Fibroblast of lung (primary cell): ENCODE measurements around the gene PRKCA. TPM values are rescaled to one million over a fixed set of nuclear protein-coding genes. Genes with fewer than 3 reads are reported as not detected.
A peak's percentile ranks its signal among the peaks of the same experiment; 100 is the strongest.

Experiments
- DNase-seq, 2 donors: peaks; one replicate each; pipeline versions ENCODE4 v3.0.0 to v3.0.0-alpha.2; 2010; ENCODE audit warnings: low read depth in 2 of 2
- H2AFZ ChIP-seq: 2 replicates; pipeline ENCODE4 v1.5.1; 2012; ENCODE audit warnings: low read length, control low read depth, inconsistent platforms
- H3K27ac ChIP-seq: 2 replicates; pipeline ENCODE4 v1.5.1; 2011; ENCODE audit warnings: low read length, control low read depth; ENCODE audit not compliant: insufficient read depth
- H3K27me3 ChIP-seq: 2 replicates; pipeline ENCODE4 v1.5.1; 2011; ENCODE audit warnings: mild to moderate bottlenecking, low read length; ENCODE audit not compliant: control insufficient read depth, insufficient read depth
- H3K36me3 ChIP-seq: 2 replicates; pipeline ENCODE4 v1.5.1; 2011; ENCODE audit warnings: low read length; ENCODE audit not compliant: control insufficient read depth, insufficient read depth
- H3K4me1 ChIP-seq: 2 replicates; pipeline ENCODE4 v1.5.1; 2011; ENCODE audit warnings: low read length; ENCODE audit not compliant: control insufficient read depth, insufficient read depth; ENCODE audit errors: extremely low read depth
- H3K4me2 ChIP-seq: 2 replicates; pipeline ENCODE4 v1.5.1; 2011; ENCODE audit warnings: low read length, control low read depth; ENCODE audit not compliant: insufficient read depth; ENCODE audit errors: extremely low read depth
- H3K4me3 ChIP-seq, 4 experiments: fragments of 200-600 bp in 1 of 4; sonication (generic) in 1 of 4; replicated peaks in 1 of 4; 2 replicates each; pipeline ENCODE4 v1.5.1; 2011 to 2016; ENCODE audit warnings: low read length in 4 of 4, low read depth in 3 of 4, mild to moderate bottlenecking in 3 of 4, control low read depth in 2 of 4, inconsistent platforms in 1 of 4, mixed read lengths in 1 of 4; ENCODE audit not compliant: insufficient read depth in 1 of 4; ENCODE audit errors: control extremely low read depth in 1 of 4
- H3K79me2 ChIP-seq: 2 replicates; pipeline ENCODE4 v1.5.1; 2012; ENCODE audit warnings: mild to moderate bottlenecking, low read length, inconsistent platforms; ENCODE audit not compliant: control insufficient read depth, insufficient read depth
- H3K9ac ChIP-seq: 2 replicates; pipeline ENCODE4 v1.5.1; 2011; ENCODE audit warnings: mild to moderate bottlenecking, low read length, control low read depth; ENCODE audit not compliant: insufficient read depth
- H3K9me3 ChIP-seq: 2 replicates; pipeline ENCODE4 v1.5.1; 2012; ENCODE audit warnings: low read depth, low read length; ENCODE audit not compliant: control insufficient read depth, insufficient read depth
- H4K20me1 ChIP-seq: 2 replicates; pipeline ENCODE4 v1.5.1; 2011; ENCODE audit warnings: low read length; ENCODE audit not compliant: control insufficient read depth, insufficient read depth; ENCODE audit errors: extremely low read depth
- CTCF ChIP-seq, 2 donors: IDR thresholded peaks in 1 of 2; conservative IDR thresholded peaks in 1 of 2; 1 replicate in 1 of 2; 2 replicates in 1 of 2; pipeline ENCODE4 v1.5.1; 2011 to 2012; ENCODE audit warnings: low read length in 2 of 2, control low read depth in 1 of 2, inconsistent platforms in 1 of 2, low read depth in 1 of 2, mild to moderate bottlenecking in 1 of 2
- EZH2 ChIP-seq: IDR thresholded peaks from 2 replicates; pipeline ENCODE4 v1.5.1; 2012; ENCODE audit warnings: low read length, control low read depth, mild to moderate bottlenecking; ENCODE audit errors: missing control alignments
- polyA plus RNA-seq, 2 donors: library from polyadenylated mRNA; depleted of rRNA in 1 of 2; stranded (reverse) in 1 of 2; unstranded in 1 of 2; fragments of >200 nt; gene quantifications; 2 replicates each; pipeline ENCODE4 v1.2.1, GENCODE V29; 2011 to 2012; ENCODE audit warnings: missing spikeins in 1 of 2
- total RNA-seq: library from RNA; depleted of rRNA; stranded (reverse); fragments of >200 nt; gene quantifications from 2 replicates; pipeline ENCODE4 v1.2.1, GENCODE V29; 2014

Gene PRKCA
- total and polyA plus RNA-seq, 2 donors (not counting 1 experiment from before 2014, with no cell fraction given): 34.0 to 74.2 TPM

- Histone ChIP-seq H3K4me2 (no peak overlapping the region), H2AFZ (no peak overlapping the region), H4K20me1 (no peaks in the 10 kb centered on the region), H3K4me1 (peaks cover 5% of the 10 kb centered on the region), H3K79me2 (peaks cover 74% of the 10 kb centered on the region), H3K27ac (no peak overlapping the region), H3K27me3 (no peaks in the 10 kb centered on the region), H3K36me3 (peaks cover 3% of the 10 kb centered on the region), H3K4me3 (no peak overlapping the region), H3K9me3 (no peaks in the 10 kb centered on the region), H3K9ac (no peak overlapping the region)
- no peak for TF ChIP-seq EZH2
- peak in 1 of 2 donors; percentile 36 for DNase-seq
Measured at GRCh38 chr17:66386498-66387351, 84.3 kb downstream of the PRKCA start.

- H3K27ac ChIP-seq: no peak overlapping the region
- H3K9ac ChIP-seq: no peak overlapping the region
- peaks cover 7% of the 10 kb centered on the region for H3K4me1 ChIP-seq
- no peak overlapping the region for H3K4me2 ChIP-seq
- no peak for DNase-seq
- H4K20me1 ChIP-seq: no peaks in the 10 kb centered on the region
- no peak overlapping the region for H3K4me3 ChIP-seq
- H3K9me3 ChIP-seq: no peaks in the 10 kb centered on the region
- no peak overlapping the region for H2AFZ ChIP-seq
- H3K79me2 ChIP-seq: peaks cover 72% of the 10 kb centered on the region
- peaks cover 3% of the 10 kb centered on the region for H3K36me3 ChIP-seq
- TF ChIP-seq EZH2 (no peak), CTCF (conservative IDR thresholded peaks at IDR 0.05 in 1 of 2, IDR thresholded peaks at IDR 0.05 in 1 of 2; ENCODE audit: low read depth in 1 of 2, low read length in 2 of 2) (no peak)
- H3K27me3 ChIP-seq: no peaks in the 10 kb centered on the region
Measured at GRCh38 chr17:66387392-66387981, 85.1 kb downstream of the PRKCA start.

- Histone ChIP-seq H3K27ac (no peak overlapping the region), H4K20me1 (no peaks in the 10 kb centered on the region), H3K79me2 (peaks cover 50% of the 10 kb centered on the region), H3K27me3 (no peaks in the 10 kb centered on the region), H3K4me2 (no peak overlapping the region), H3K9me3 (no peaks in the 10 kb centered on the region), H2AFZ (no peak overlapping the region), H3K9ac (no peak overlapping the region), H3K36me3 (peaks cover 3% of the 10 kb centered on the region), H3K4me3 (no peak overlapping the region), H3K4me1 (peaks cover 2% of the 10 kb centered on the region)
- no peak for DNase-seq
- TF ChIP-seq CTCF (conservative IDR thresholded peaks at IDR 0.05 in 1 of 2, IDR thresholded peaks at IDR 0.05 in 1 of 2; ENCODE audit: low read depth in 1 of 2, low read length in 2 of 2) (no peak), EZH2 (no peak)
Measured at GRCh38 chr17:66392783-66393437, 90.5 kb downstream of the PRKCA start.
